Measurements from ENCODE around the gene WBP1.
"Not testable (repeated sequence)": the region's sequence is repeated elsewhere in the genome, so short reads cannot be mapped to it uniquely, and the experiment has no call there.

WBP1 gene

DNA sequence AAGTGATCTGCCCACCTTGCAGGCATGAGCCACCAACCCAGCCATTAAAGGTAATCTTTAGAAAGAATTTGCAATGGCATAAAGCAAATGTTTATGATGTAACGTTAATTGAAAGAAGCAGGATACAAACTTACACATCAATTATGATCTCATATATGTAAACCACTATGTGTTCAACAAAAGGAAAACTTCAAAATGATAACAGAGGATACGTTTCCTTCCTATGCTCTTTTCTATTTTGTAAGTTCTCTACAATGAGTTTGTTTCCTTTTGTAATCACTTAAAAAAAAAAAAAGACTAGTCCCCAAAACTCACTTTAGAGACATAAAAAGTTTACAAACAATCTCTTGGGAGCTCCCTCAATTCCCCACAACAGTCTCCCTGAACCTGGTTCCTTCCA, 38.2 kb upstream of the WBP1 start:
- Histone ChIP-seq H3K27ac (ENCODE audit: low read depth, low read length) (no peak overlapping the region), H3K36me3 (ENCODE audit: control insufficient read depth, insufficient read depth, low read length) (peaks cover 5% of the 10 kb centered on the region; the same call in 1 of the 2 replicates), H3K27me3 (ENCODE audit: control insufficient read depth, insufficient read depth, low read length) (peaks cover 9% of the 10 kb centered on the region; the same call in 1 of the 2 replicates), H3K4me3 (ENCODE audit: low read depth, low read length) (no peak overlapping the region), H3K4me1 (ENCODE audit: control insufficient read depth, insufficient read depth, low read length) (no peaks in the 10 kb centered on the region; the same call in 1 of the 2 replicates), H3K9ac (ENCODE audit: low read depth, low read length) (no peak overlapping the region), H3K9me3 (ENCODE audit: control insufficient read depth, insufficient read depth, low read length) (no peaks in the 10 kb centered on the region)

DNA sequence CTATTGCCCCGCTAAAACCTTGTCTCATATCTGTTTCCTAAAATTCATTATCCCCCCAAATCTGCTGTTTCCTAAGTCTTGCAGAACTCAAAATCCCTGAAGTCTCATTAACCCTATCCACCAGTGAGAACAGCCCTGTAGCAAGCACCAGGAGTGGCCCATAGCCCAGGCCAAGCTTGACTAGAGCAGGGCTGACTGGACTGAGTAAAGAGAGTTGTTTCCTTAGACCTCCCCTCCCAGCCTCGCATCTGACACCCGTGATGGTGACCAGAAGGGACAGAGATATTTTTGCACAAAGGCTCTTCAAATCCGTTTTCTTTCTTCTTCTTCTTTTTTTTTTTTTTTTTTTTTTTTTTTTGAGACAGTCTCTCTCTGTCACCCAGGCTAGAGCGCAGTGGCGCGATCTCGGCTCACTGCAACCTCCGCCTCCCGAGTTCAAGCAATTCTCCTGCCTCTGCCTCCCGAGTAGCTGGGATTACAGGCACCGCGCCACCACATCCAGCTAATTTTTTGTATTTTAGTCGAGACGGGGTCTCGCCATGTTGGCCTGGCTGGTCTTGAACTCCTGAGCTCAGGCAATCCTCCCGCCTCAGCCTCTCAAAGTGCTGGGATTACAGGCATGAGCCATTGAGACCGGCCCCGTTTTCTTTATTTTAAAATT, 37.7 kb upstream of the WBP1 start:
- Histone ChIP-seq H3K4me3 (ENCODE audit: low read depth, low read length) (peak overlapping the region; percentile 82), H3K36me3 (ENCODE audit: control insufficient read depth, insufficient read depth, low read length) (peaks cover 10% of the 10 kb centered on the region; the same call in 1 of the 2 replicates), H3K9ac (ENCODE audit: low read depth, low read length) (peak overlapping the region; percentile 67)
- H3K9me3 ChIP-seq (ENCODE audit: control insufficient read depth, insufficient read depth, low read length); H3K27me3 ChIP-seq (ENCODE audit: control insufficient read depth, insufficient read depth, low read length); H3K27ac ChIP-seq (ENCODE audit: low read depth, low read length); H3K4me1 ChIP-seq (ENCODE audit: control insufficient read depth, insufficient read depth, low read length): not testable (repeated sequence)

DNA sequence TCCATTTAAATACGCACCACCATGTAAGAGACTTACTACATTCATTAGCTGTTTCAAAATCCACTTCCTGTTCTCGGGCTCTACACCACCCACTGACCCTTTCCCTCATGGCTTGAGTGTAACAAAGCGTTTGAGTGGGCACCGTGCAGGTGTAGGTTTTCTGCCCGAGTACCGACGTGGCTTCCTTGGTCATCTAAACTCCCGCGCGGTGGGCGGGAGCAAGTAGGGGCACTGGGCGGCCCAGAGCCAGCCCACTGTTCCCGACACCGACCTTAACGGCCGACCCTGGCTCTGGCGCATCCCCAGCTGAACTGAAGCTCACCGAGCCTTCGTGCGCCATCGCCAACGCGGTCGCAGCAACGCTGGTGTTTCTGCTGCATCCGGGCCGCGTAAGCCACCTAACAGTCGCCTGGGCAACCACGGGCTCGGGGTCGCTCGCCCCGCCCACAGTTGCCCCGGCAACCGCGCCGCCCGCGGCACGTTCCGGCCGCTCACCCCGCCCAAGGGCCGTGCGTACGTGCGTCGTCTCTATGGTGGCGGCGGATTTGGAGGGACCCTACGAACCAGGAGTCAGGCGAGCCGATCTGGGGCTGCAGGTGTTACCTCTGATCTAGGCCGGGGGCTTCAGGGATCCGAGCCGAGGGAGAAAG, 36.9 kb upstream of the WBP1 start, which contains the start of the genes C2orf81 and WDR54:
TSS of gene C2orf81 (minus strand) at position 399 of the 650 bp plus-strand sequence. CDS start at position 340, 59 bp downstream.
TSS of gene WDR54 (plus strand) at position 510 of the 650 bp plus-strand sequence. CDS start 424 bp downstream, outside the sequence.
- no peaks in the 10 kb centered on the region for H3K4me1 ChIP-seq (ENCODE audit: control insufficient read depth, insufficient read depth, low read length)
- H3K4me3 ChIP-seq (ENCODE audit: low read depth, low read length) = peak within 1 kb of the TSS; percentile 82
- H3K9ac ChIP-seq (ENCODE audit: low read depth, low read length) = peak within 1 kb of the TSS; percentile 67
- peaks cover 9% of the 10 kb centered on the region; the same call in 1 of the 2 replicates for H3K27me3 ChIP-seq (ENCODE audit: control insufficient read depth, insufficient read depth, low read length)
- no peaks in the 10 kb centered on the region for H3K9me3 ChIP-seq (ENCODE audit: control insufficient read depth, insufficient read depth, low read length)
- peak within 1 kb of the TSS; percentile 75 for H3K27ac ChIP-seq (ENCODE audit: low read depth, low read length)
- peaks cover 18% of the 10 kb centered on the region for H3K36me3 ChIP-seq (ENCODE audit: control insufficient read depth, insufficient read depth, low read length)

DNA sequence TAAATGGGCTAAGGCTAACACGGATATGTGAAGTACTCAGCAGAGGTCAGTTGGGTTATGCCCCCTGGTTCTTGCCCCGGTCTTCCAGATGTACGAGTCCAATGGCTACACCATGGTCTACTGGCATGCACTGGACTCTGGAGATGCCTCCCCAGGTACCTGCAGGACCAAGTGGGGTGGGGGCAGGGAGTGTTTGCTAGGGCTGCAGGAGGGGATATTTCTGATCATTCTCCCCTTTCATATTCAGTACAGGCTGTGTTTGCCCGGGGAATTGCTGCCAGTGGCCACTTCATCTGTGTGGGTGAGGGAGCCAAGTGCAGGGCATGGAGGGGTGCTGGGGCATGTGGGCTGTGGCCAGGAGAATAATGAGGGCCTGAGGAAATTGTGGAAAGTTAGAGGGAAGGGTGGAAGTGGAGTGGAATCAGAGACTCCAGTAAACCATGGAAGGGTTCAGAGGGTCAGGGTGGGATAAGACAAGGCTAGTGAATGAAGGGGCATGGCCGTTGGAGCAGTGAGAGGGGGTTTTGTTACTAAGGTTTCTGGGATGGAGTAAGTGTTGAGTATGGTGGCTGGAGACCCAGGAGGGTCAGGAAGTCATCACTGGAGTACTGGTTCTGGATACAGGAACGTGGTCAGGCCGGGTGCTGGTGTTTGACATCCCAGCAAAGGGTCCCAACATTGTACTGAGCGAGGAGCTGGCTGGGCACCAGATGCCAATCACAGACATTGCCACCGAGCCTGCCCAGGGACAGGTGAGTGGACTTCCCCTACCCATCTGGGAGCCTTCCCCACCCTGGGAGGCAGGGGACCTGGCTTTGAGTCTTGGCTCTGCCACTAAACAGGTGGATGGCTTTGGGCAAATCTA, 34.8 kb upstream of the WBP1 start:
- H3K9me3 ChIP-seq (ENCODE audit: control insufficient read depth, insufficient read depth, low read length) = no peaks in the 10 kb centered on the region
- no peaks in the 10 kb centered on the region for H3K4me1 ChIP-seq (ENCODE audit: control insufficient read depth, insufficient read depth, low read length)

DNA sequence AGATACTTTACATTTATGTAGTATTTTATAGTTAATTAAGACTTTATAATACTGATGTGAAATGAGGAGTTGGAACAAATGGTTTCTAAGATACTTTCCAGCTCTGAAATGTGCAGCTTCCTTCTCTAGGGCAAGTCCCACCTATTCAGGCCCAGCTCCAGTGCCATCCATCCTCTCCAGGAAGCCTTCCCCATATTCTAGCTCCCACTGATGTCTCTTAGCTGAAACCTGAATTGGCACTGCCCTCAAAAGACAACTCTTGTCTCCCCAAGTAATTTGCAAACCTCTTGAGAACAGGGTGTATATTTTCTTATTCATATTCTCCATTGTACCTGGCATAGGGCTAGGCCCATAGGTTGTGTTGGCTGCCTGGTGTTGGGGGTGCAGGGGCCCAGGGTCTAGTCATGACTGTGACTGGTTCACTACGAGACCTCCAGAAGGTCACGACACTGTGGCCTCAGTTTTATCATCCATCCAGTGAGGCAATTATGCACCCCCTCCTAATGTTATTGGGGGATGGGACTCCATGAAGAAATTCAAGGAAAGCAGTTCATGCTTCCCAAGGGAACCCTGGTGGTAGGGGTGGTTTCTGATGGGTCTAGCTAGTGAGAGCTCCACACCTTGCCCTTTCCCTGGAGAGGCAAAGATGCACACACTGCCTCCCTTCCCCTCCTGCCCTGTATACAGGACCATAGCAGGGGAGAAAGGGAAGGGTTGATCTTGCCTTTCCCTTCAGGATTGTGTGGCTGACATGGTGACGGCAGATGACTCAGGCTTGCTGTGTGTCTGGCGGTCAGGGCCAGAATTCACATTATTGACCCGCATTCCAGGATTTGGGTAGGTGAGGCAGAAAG, 33.9 kb upstream of the WBP1 start:
- H3K36me3 ChIP-seq (ENCODE audit: control insufficient read depth, insufficient read depth, low read length) = peaks cover 48% of the 10 kb centered on the region
- H3K4me1 ChIP-seq (ENCODE audit: control insufficient read depth, insufficient read depth, low read length) = no peaks in the 10 kb centered on the region
- no peak overlapping the region for H3K4me3 ChIP-seq (ENCODE audit: low read depth, low read length)
- H3K9ac ChIP-seq (ENCODE audit: low read depth, low read length) = no peak overlapping the region
- H3K27ac ChIP-seq (ENCODE audit: low read depth, low read length) = no peak overlapping the region
- peaks cover 9% of the 10 kb centered on the region; the same call in 1 of the 2 replicates for H3K27me3 ChIP-seq (ENCODE audit: control insufficient read depth, insufficient read depth, low read length)
- H3K9me3 ChIP-seq (ENCODE audit: control insufficient read depth, insufficient read depth, low read length) = no peaks in the 10 kb centered on the region

More for the DNA sequence above, 34.8 kb upstream of the WBP1 start:
- Histone ChIP-seq H3K27me3 (ENCODE audit: control insufficient read depth, insufficient read depth, low read length) (peaks cover 9% of the 10 kb centered on the region; the same call in 1 of the 2 replicates), H3K36me3 (ENCODE audit: control insufficient read depth, insufficient read depth, low read length) (peaks cover 39% of the 10 kb centered on the region), H3K9ac (ENCODE audit: low read depth, low read length) (no peak overlapping the region), H3K27ac (ENCODE audit: low read depth, low read length) (no peak overlapping the region), H3K4me3 (ENCODE audit: low read depth, low read length) (no peak overlapping the region)

DNA sequence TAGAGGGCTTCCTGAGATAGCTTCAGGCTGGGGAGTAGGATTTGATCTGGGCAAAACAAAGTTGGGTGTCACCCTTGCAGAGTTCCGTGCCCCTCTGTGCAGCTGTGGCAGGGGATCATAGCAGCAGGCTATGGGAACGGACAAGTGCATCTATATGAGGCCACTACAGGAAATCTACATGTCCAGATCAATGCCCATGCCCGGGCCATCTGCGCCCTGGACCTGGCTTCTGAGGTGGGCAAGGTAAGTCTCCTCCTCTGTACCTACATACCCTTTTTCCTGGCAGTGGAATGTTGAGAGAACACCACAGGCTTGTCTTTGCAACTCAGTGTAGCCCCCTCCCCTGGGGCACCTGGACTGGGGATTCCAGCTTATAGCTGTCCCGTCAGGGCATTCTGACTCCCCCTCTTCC, 33.2 kb upstream of the WBP1 start:
- Histone ChIP-seq H3K27ac (ENCODE audit: low read depth, low read length) (peak overlapping the region; percentile 8), H3K4me3 (ENCODE audit: low read depth, low read length) (no peak overlapping the region), H3K36me3 (ENCODE audit: control insufficient read depth, insufficient read depth, low read length) (peaks cover 55% of the 10 kb centered on the region), H3K9ac (ENCODE audit: low read depth, low read length) (no peak overlapping the region), H3K27me3 (ENCODE audit: control insufficient read depth, insufficient read depth, low read length) (peaks cover 7% of the 10 kb centered on the region; the same call in 1 of the 2 replicates), H3K4me1 (ENCODE audit: control insufficient read depth, insufficient read depth, low read length) (no peaks in the 10 kb centered on the region), H3K9me3 (ENCODE audit: control insufficient read depth, insufficient read depth, low read length) (no peaks in the 10 kb centered on the region)

DNA sequence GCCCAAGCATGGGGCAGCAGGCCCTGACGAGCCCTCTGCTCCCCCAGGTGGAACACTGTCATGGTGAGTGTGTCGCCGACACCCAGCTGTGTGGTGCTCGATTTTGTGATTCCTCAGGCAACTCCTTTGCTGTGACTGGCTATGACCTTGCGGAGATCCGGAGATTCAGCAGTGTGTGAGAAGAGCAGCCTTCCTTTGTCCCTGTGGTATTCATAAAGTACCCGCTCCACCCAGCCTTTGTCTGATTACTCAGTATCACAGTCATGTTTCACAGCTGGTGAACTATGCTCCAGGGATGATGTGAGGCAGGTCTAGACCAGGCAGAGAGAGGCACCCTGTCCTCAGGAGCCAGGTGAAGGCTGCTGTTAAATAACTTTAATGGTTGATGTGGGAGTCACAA, 32.7 kb upstream of the WBP1 start:
- H3K4me1 ChIP-seq (ENCODE audit: control insufficient read depth, insufficient read depth, low read length) = no peaks in the 10 kb centered on the region
- peaks cover 60% of the 10 kb centered on the region for H3K36me3 ChIP-seq (ENCODE audit: control insufficient read depth, insufficient read depth, low read length)

DNA sequence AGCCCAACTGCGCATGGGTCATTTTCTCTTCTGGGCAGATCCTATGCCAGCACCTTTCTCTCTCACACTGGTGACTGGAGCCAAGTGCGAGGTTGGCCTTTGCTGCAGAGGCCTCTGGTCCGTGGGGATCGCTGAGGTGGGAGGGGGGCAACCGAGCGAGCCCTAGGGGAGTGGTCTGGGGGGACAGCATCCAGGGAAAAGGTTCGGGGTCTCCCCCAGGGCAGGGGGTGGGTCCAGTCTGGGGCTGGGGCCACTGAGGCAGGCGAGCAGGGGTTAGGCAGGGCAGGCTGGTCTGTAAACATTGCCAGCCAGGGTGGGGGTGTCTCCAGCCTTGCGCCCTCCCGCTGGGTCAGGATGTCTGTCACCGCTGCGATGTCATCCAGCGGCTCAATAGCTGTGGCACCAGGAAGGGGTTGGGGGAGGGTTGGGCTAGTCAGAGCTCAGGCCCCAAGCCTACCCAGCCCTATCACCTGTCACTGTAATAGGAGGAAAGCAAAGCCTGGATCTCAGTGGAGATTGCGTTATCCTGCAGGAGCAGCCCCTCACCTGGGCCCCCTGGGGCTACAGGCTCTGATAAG, 32.0 kb upstream of the WBP1 start:
- Histone ChIP-seq H3K27ac (ENCODE audit: low read depth, low read length) (no peak overlapping the region), H3K36me3 (ENCODE audit: control insufficient read depth, insufficient read depth, low read length) (peaks cover 66% of the 10 kb centered on the region), H3K4me3 (ENCODE audit: low read depth, low read length) (no peak overlapping the region), H3K4me1 (ENCODE audit: control insufficient read depth, insufficient read depth, low read length) (no peaks in the 10 kb centered on the region), H3K27me3 (ENCODE audit: control insufficient read depth, insufficient read depth, low read length) (peaks cover 4% of the 10 kb centered on the region; the same call in 1 of the 2 replicates), H3K9ac (ENCODE audit: low read depth, low read length) (no peak overlapping the region), H3K9me3 (ENCODE audit: control insufficient read depth, insufficient read depth, low read length) (no peaks in the 10 kb centered on the region)

More for the DNA sequence above, 32.7 kb upstream of the WBP1 start:
- Histone ChIP-seq H3K27me3 (ENCODE audit: control insufficient read depth, insufficient read depth, low read length) (peaks cover 4% of the 10 kb centered on the region; the same call in 1 of the 2 replicates), H3K9ac (ENCODE audit: low read depth, low read length) (no peak overlapping the region), H3K27ac (ENCODE audit: low read depth, low read length) (peak overlapping the region; percentile 8), H3K4me3 (ENCODE audit: low read depth, low read length) (no peak overlapping the region), H3K9me3 (ENCODE audit: control insufficient read depth, insufficient read depth, low read length) (no peaks in the 10 kb centered on the region)

DNA sequence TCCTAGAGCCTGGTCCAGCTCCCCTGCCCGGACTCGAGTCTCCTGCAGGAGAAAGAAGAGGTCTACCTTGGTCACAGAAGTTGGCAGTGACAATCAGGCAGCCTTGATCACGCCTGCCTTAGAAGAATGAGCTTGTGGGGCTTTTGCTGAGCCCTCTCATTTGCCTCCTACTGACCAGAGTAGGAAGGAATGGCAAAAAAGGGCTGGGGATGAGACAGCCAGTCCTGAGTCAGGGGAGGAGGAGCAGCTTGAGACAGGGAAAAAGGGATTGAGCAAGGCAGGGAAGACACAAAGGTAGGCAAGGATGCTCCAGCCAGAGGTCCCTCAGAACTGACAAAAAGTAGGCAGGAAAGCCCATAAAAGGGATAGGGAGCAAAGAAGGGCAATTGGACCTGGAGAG, 30.7 kb upstream of the WBP1 start:
- Histone ChIP-seq H3K9ac (ENCODE audit: low read depth, low read length) (no peak overlapping the region), H3K4me3 (ENCODE audit: low read depth, low read length) (no peak overlapping the region), H3K27ac (ENCODE audit: low read depth, low read length) (no peak overlapping the region), H3K9me3 (ENCODE audit: control insufficient read depth, insufficient read depth, low read length) (no peaks in the 10 kb centered on the region), H3K4me1 (ENCODE audit: control insufficient read depth, insufficient read depth, low read length) (no peaks in the 10 kb centered on the region), H3K36me3 (ENCODE audit: control insufficient read depth, insufficient read depth, low read length) (peaks cover 78% of the 10 kb centered on the region), H3K27me3 (ENCODE audit: control insufficient read depth, insufficient read depth, low read length) (peaks cover 4% of the 10 kb centered on the region; the same call in 1 of the 2 replicates)

DNA sequence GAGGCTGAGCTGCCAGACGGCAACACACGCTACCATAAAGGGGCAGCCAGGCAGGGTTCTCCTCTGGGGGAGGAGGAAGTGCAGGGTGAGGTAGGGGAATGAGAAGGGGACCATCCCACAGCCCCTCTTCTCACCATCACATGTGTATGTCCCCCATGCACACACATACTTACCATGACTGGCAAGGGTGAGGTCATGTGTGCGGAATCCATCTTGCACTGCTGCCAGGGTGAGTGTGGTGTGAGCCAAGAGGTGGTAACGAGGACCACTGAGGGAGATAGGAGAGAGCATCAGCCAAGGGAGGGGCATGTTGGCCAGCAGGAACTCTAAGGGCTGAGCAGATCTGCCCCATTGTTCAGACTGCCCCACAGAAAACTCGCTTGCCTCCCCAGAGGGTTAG, 29.6 kb upstream of the WBP1 start:
- Histone ChIP-seq H3K4me3 (ENCODE audit: low read depth, low read length) (no peak overlapping the region), H3K4me1 (ENCODE audit: control insufficient read depth, insufficient read depth, low read length) (no peaks in the 10 kb centered on the region), H3K27me3 (ENCODE audit: control insufficient read depth, insufficient read depth, low read length) (no peaks in the 10 kb centered on the region), H3K27ac (ENCODE audit: low read depth, low read length) (no peak overlapping the region), H3K9ac (ENCODE audit: low read depth, low read length) (no peak overlapping the region), H3K9me3 (ENCODE audit: control insufficient read depth, insufficient read depth, low read length) (no peaks in the 10 kb centered on the region), H3K36me3 (ENCODE audit: control insufficient read depth, insufficient read depth, low read length) (peaks cover 80% of the 10 kb centered on the region)
